Measurements from ENCODE around the gene SPATA17.

DNA sequence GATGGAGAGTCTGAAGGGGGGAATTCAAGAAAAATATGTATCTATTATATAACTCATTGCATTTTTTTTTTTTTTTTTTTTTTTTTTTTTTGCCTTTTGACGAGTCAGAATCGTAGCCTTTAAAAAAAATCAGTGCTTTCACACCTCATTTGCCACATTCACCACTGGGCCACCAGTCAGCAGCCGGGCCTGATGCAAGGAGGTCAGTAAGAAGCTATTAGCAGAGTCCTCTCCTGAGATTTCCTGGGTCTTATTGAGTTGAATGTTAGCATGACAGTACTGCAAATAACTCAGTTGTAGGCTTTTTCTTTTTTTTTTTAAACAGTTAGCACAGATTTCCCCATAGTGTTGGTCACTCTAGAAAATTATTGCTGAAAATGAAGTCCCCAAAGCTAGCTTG, 139.8 kb downstream of the SPATA17 start:
- TF ChIP-seq, protein P1, sequence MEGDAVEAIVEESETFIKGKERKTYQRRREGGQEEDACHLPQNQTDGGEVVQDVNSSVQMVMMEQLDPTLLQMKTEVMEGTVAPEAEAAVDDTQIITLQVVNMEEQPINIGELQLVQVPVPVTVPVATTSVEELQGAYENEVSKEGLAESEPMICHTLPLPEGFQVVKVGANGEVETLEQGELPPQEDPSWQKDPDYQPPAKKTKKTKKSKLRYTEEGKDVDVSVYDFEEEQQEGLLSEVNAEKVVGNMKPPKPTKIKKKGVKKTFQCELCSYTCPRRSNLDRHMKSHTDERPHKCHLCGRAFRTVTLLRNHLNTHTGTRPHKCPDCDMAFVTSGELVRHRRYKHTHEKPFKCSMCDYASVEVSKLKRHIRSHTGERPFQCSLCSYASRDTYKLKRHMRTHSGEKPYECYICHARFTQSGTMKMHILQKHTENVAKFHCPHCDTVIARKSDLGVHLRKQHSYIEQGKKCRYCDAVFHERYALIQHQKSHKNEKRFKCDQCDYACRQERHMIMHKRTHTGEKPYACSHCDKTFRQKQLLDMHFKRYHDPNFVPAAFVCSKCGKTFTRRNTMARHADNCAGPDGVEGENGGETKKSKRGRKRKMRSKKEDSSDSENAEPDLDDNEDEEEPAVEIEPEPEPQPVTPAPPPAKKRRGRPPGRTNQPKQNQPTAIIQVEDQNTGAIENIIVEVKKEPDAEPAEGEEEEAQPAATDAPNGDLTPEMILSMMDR (conservative IDR thresholded peaks at IDR 0.05; ENCODE audit: low read depth, low read length): no peak
- no peak for TF ChIP-seq EZH2 (IDR thresholded peaks at IDR 0.05; ENCODE audit: borderline replicate concordance, low read depth, low read length, poor library complexity, severe bottlenecking)

Data from A673 (cell line).